Caco-2 (cell line): ENCODE results near the gene COX14. TPM values are rescaled to one million over a fixed set of nuclear protein-coding genes. Genes with fewer than 3 reads are reported as not detected.

Experiments
- BruUV-seq: library from RNA; stranded (reverse); fragments of 400-500 nt; replicated peaks from 2 replicates; lab custom pipeline; 2021; lab: Mats Ljungman, UMichigan
- CTCF ChIA-PET: fragments of 300-600 bp; sonication (Branson Sonifier 250); formaldehyde crosslinking; loops from one replicate; lab custom pipeline; 2022; ENCODE audit warnings: antibody characterized with exemption; lab: Charles Lee
- POLR2A ChIA-PET: fragments of 300-600 bp; sonication (Branson Sonifier 250); formaldehyde crosslinking; loops from one replicate; lab custom pipeline; 2022; ENCODE audit warnings: antibody characterized with exemption; lab: Charles Lee
- DNase-seq, 2 experiments: peaks; one replicate each; pipeline versions ENCODE4 v3.0.0 to v3.0.0-alpha.2; 2020 to 2022
- H3K27me3 ChIP-seq: replicated peaks from 2 replicates; pipeline ENCODE4 v1.6.0; 2011; ENCODE audit warnings: low read length; ENCODE audit not compliant: control insufficient read depth, insufficient read depth
- H3K36me3 ChIP-seq: 2 replicates; pipeline ENCODE4 v1.5.1; 2011; ENCODE audit warnings: low read length; ENCODE audit not compliant: control insufficient read depth, insufficient read depth
- H3K4me1 ChIP-seq: fragments of 250-450 bp; sonication (Bioruptor Pico); 2 replicates; pipeline ENCODE4 v1.5.1; 2020; ENCODE audit warnings: mild to moderate bottlenecking
- H3K4me3 ChIP-seq: 2 replicates; pipeline ENCODE4 v1.5.1; 2011; ENCODE audit warnings: low read depth, mild to moderate bottlenecking, control low read depth, low read length
- H3K9me3 ChIP-seq: fragments of 250-450 bp; sonication (Bioruptor Pico); 2 replicates; pipeline ENCODE4 v1.5.1; 2020; ENCODE audit warnings: mild to moderate bottlenecking, moderate library complexity
- H3K27ac Mint-ChIP-seq: one replicate; pipeline ENCODE4 v1.8.0; 2022; ENCODE audit warnings: mixed read lengths; ENCODE audit not compliant: unreplicated experiment
- H3K27me3 Mint-ChIP-seq: one replicate; pipeline ENCODE4 v1.8.0; 2022; ENCODE audit warnings: mixed read lengths; ENCODE audit not compliant: insufficient read depth, unreplicated experiment
- H3K36me3 Mint-ChIP-seq: one replicate; pipeline ENCODE4 v1.8.0; 2022; ENCODE audit warnings: mild to moderate bottlenecking, mixed read lengths; ENCODE audit not compliant: insufficient read depth, unreplicated experiment
- H3K4me1 Mint-ChIP-seq: one replicate; pipeline ENCODE4 v1.8.0; 2022; ENCODE audit warnings: low read depth, mixed read lengths; ENCODE audit not compliant: unreplicated experiment
- H3K4me3 Mint-ChIP-seq: one replicate; pipeline ENCODE4 v1.8.0; 2022; ENCODE audit warnings: mild to moderate bottlenecking, moderate library complexity, mixed read lengths; ENCODE audit not compliant: unreplicated experiment
- H3K9me3 Mint-ChIP-seq: one replicate; pipeline ENCODE4 v1.8.0; 2022; ENCODE audit warnings: mixed read lengths; ENCODE audit not compliant: unreplicated experiment
- intact Hi-C: fragments of 100-400 bp; cut with micrococcal nuclease; formaldehyde crosslinking; loops from one replicate; pipeline ENCODE4 v1.10.0; 2022; ENCODE audit not compliant: unreplicated experiment
- total RNA-seq: library from RNA; stranded (reverse); gene quantifications from 2 replicates; pipeline ENCODE4 v1.2.3, GENCODE V29; 2022
- TF ChIP-seq, protein P1 (sequence below), 2 experiments: fragments of 200-600 bp in 1 of 2; IDR thresholded peaks; 1 replicate in 1 of 2; 2 replicates in 1 of 2; pipeline versions ENCODE4 v1.5.1 to v1.8.0; 2011 to 2022; ENCODE audit warnings: antibody characterized with exemption in 1 of 2, control low read depth in 1 of 2, inconsistent platforms in 1 of 2, low read depth in 1 of 2, low read length in 1 of 2, mild to moderate bottlenecking in 1 of 2, moderate library complexity in 1 of 2; ENCODE audit not compliant: insufficient read depth in 1 of 2, severe bottlenecking in 1 of 2, unreplicated experiment in 1 of 2

COX14 gene
- total RNA-seq, 1 experiment from 2014 or later, result 86.3 TPM

DNA sequence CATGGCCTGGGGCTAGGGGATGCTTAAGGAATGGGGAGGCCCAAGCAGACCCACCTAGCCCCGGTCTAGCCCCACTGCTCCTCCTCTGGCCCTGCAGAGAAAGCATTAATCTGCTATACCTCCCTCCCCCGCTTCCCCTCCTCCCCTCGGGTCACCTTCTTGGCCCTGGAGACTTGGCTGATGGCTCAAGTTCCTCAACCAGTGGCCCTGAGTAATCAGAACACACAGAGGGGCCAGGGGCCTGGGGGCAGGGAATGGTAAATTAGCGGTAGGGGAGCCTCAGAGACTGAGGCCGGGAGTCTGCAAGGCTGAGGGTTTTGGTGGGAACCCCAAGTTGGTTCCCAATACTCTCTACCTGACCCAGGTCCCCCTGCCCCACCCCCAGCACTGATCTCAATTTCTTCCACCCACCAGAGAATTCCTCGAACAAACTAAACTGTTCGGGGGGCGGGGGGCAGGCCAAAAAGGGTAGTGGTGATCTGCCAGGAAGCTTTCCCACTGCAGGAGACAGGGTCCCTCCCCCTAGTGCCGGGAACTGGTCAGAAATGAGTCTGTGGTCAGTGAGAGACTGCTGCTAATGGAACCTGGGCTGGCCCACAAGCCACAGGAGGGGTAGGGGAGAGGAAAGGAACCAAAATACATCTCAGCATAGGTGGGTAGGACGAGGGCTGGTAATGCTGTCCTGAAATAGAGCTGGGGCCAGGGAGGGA is 39.7 kb upstream of the COX14 start:
- Mint-ChIP-seq H3K27me3 (no peaks in the 10 kb centered on the region), H3K4me1 (peaks cover 25% of the 10 kb centered on the region), H3K4me3 (no peak overlapping the region), H3K27ac (no peak overlapping the region), H3K36me3 (peaks cover 5% of the 10 kb centered on the region), H3K9me3 (no peaks in the 10 kb centered on the region)
- intact Hi-C loops, result no loop called here
- no peaks in the 10 kb centered on the region for H3K36me3 ChIP-seq
- no peak overlapping the region for H3K4me3 ChIP-seq
- TF ChIP-seq, protein P1, sequence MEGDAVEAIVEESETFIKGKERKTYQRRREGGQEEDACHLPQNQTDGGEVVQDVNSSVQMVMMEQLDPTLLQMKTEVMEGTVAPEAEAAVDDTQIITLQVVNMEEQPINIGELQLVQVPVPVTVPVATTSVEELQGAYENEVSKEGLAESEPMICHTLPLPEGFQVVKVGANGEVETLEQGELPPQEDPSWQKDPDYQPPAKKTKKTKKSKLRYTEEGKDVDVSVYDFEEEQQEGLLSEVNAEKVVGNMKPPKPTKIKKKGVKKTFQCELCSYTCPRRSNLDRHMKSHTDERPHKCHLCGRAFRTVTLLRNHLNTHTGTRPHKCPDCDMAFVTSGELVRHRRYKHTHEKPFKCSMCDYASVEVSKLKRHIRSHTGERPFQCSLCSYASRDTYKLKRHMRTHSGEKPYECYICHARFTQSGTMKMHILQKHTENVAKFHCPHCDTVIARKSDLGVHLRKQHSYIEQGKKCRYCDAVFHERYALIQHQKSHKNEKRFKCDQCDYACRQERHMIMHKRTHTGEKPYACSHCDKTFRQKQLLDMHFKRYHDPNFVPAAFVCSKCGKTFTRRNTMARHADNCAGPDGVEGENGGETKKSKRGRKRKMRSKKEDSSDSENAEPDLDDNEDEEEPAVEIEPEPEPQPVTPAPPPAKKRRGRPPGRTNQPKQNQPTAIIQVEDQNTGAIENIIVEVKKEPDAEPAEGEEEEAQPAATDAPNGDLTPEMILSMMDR (IDR thresholded peaks at IDR 0.05; ENCODE audit: insufficient read depth in 1 of 2, low read depth in 1 of 2, low read length in 1 of 2, severe bottlenecking in 1 of 2, unreplicated experiment in 1 of 2), result no peak
- no TSS peak for BruUV-seq
- H3K9me3 ChIP-seq, result no peaks in the 10 kb centered on the region
- DNase-seq, result no peak
- POLR2A ChIA-PET, result no interaction called here
- H3K4me1 ChIP-seq, result peaks cover 23% of the 10 kb centered on the region
- CTCF ChIA-PET, result interaction anchor here (3.3 kb wide), 1 partner anchor 34 kb away, joined by 93 read pairs; no protein-coding TSS in a partner anchor
- no peaks in the 10 kb centered on the region for H3K27me3 ChIP-seq

DNA sequence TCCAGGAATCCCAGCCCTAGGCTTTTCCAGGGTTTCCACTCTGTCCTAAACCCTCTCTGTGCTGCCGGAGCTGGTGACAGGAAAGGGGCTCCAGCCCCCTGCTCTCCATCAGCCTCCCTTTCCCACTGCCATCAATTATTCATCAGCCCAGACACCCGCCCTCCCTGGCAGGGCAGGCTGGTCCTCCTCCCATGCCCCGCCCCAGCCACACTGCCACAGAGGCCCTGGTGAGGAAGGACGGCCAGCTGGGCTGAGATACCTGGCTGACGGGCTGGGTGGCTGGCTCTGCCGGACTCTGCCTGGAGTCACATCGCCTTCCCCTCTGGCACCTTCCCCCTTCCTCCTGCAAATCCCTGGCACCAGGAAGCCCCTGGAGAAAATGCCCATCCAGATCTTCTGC is 38.8 kb upstream of the COX14 start:
- Mint-ChIP-seq H3K4me1 (peaks cover 25% of the 10 kb centered on the region), H3K36me3 (peaks cover 5% of the 10 kb centered on the region), H3K27me3 (no peaks in the 10 kb centered on the region), H3K27ac (no peak overlapping the region), H3K4me3 (no peak overlapping the region), H3K9me3 (no peaks in the 10 kb centered on the region)
- CTCF ChIA-PET, result no interaction called here
- Histone ChIP-seq H3K4me1 (peaks cover 23% of the 10 kb centered on the region), H3K36me3 (no peaks in the 10 kb centered on the region), H3K9me3 (no peaks in the 10 kb centered on the region), H3K4me3 (no peak overlapping the region), H3K27me3 (no peaks in the 10 kb centered on the region)
- TF ChIP-seq, protein P1 (IDR thresholded peaks at IDR 0.05; ENCODE audit: insufficient read depth in 1 of 2, low read depth in 1 of 2, low read length in 1 of 2, severe bottlenecking in 1 of 2, unreplicated experiment in 1 of 2), result no peak
- no TSS peak for BruUV-seq
- no peak for DNase-seq
- POLR2A ChIA-PET, result no interaction called here
- intact Hi-C loops, result no loop called here

DNA sequence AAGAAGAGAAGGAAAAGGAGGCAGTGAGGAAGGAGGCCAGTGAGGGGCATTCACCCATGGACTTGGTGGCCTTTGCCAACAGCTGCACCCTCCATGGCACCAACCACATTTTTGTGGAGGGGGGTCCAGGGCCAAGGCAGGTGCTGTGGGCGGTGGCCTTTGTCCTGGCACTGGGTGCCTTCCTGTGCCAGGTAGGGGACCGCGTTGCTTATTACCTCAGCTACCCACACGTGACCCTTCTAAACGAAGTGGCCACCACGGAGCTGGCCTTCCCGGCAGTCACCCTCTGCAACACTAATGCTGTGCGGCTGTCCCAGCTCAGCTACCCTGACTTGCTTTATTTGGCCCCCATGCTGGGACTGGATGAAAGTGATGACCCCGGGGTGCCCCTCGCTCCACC is 38.3 kb upstream of the COX14 start:
- TF ChIP-seq, protein P1 (IDR thresholded peaks at IDR 0.05; ENCODE audit: insufficient read depth in 1 of 2, low read depth in 1 of 2, low read length in 1 of 2, severe bottlenecking in 1 of 2, unreplicated experiment in 1 of 2), result no peak
- Histone ChIP-seq H3K4me3 (no peak overlapping the region), H3K27me3 (no peaks in the 10 kb centered on the region), H3K36me3 (no peaks in the 10 kb centered on the region), H3K4me1 (peaks cover 23% of the 10 kb centered on the region), H3K9me3 (no peaks in the 10 kb centered on the region)
- Mint-ChIP-seq H3K9me3 (no peaks in the 10 kb centered on the region), H3K4me1 (peaks cover 25% of the 10 kb centered on the region), H3K27me3 (no peaks in the 10 kb centered on the region), H3K4me3 (no peak overlapping the region), H3K27ac (no peak overlapping the region), H3K36me3 (peaks cover 5% of the 10 kb centered on the region)
- ChIA-PET POLR2A (no interaction called here), CTCF (interaction anchor here (0.6 to 2.0 kb wide), 5 partner anchors 9 to 105 kb away, joined by 3 to 10 read pairs (median 6); partner anchors contain the start of gene COX14)
- no TSS peak for BruUV-seq
- DNase-seq, result no peak
- intact Hi-C loops, result loop anchor here (2.0 kb wide), 1 partner anchor 93 kb away; the partner anchor contains the start of gene CERS5
